Stimulated activated CD8-positive, alpha-beta memory T cell treated with anti-CD3 and anti-CD28 coated beads, Interleukin-15, amount 100 ng/mL, for 1 hour (primary cell): ENCODE data around the gene GOLT1B.

Experiments
- DNase-seq: peaks from one replicate; pipeline ENCODE4 v3.0.0-alpha.2; 2020; ENCODE audit warnings: low read depth

GOLT1B gene

DNA sequence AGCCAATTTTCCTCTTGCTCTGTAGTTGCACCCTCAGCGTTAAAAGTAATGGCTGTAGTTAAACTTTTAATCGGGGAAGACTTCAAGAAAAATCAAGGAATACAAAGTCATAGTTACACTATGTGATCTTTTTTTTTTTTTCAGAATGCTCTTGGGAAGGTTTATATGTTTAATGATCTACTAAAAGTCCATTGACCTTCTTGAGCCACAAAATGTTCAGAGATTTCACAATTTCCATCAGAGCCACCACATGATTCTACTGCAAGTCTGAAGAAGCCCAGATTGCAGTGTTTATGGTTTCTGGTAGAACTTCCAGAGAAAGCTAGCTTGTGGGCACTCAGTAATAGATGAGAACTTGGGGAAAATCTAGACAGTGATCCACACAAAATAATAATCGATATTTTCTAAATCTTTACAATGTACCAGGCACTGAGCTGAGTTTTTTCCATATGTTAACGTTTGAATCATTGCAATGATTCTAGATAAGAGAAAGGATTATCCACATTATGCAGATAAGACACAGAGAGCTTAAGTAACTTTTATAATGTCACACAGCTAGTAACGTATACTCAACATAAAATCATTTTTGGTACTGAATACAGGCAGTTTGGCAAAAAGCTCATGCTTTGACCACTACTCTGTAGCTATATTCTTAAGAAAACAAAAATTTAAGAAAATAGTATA is 64.8 kb downstream of the GOLT1B start:
- no peak for DNase-seq

DNA sequence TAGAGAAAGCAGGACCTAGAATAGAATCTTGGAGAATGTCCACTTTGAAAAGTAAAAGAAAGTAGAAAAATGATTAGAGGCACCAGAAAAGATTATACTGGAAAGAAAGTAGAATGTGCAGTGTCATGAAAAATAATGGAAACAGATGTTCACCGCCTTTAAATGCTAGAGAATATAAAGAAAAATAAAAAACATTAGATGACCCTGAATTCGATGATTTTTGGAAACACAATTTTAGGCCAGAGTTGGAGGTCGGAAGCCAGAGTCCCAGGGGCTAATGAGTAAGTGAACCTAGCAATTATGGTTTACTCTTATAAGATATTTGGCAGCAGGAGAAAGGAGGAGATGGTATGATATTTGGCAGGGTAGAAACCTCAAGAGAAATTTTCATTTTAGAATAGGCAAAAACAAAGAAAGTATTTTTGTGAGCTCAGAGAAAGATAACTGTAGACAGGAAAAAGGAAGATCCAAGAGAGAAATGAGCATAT is 65.4 kb downstream of the GOLT1B start:
- no peak for DNase-seq
